Right lobe of liver (tissue), 6 donors: ENCODE data around the gene PICK1. TPM values are rescaled to one million over a fixed set of nuclear protein-coding genes. Genes with fewer than 3 reads are reported as not detected.

Source experiments
- ATAC-seq, 4 donors: fragments of 200-7000 bp; cut with Tn5 transposase; one replicate each; pipeline ENCODE4 v1.9.1; 2020; ENCODE audit warnings: mild to moderate bottlenecking in 4 of 4, moderate library complexity in 4 of 4
- DNase-seq, 3 donors: peaks; one replicate each; pipeline ENCODE4 v3.0.0-alpha.2; 2020
- H3K27ac ChIP-seq, 3 donors: fragments of 200-600 bp; one replicate each; pipeline ENCODE4 v1.8.0; 2022
- H3K27me3 ChIP-seq, 2 donors: fragments of 200-600 bp; one replicate each; pipeline ENCODE4 v1.8.0; 2022
- H3K36me3 ChIP-seq, 4 donors: fragments of 200-600 bp; sonication (generic) in 1 of 4; one replicate each; pipeline versions ENCODE4 v1.5.1 to v1.8.0; 2017 to 2022; ENCODE audit warnings: control low read depth in 1 of 4
- H3K4me1 ChIP-seq, 4 donors: fragments of 200-600 bp; sonication (generic) in 1 of 4; one replicate each; pipeline versions ENCODE4 v1.5.1 to v1.8.0; 2017 to 2022; ENCODE audit warnings: control low read depth in 1 of 4
- H3K4me3 ChIP-seq, 3 donors: fragments of 200-600 bp; one replicate each; pipeline ENCODE4 v1.8.0; 2022
- H3K9me3 ChIP-seq, 4 donors: fragments of 200-600 bp; sonication (generic) in 1 of 4; one replicate each; pipeline versions ENCODE4 v1.5.1 to v1.8.0; 2017 to 2022; ENCODE audit warnings: control low read depth in 1 of 4
- CTCF ChIP-seq, 4 donors: fragments of 200-600 bp in 3 of 4; fragments of 450-650 bp in 1 of 4; IDR thresholded peaks; one replicate each; pipeline versions ENCODE4 v1.5.1 to v1.8.0; 2016 to 2022; ENCODE audit warnings: antibody characterized with exemption in 4 of 4, mild to moderate bottlenecking in 2 of 4
- POLR2A ChIP-seq: fragments of 450-650 bp; IDR thresholded peaks from one replicate; pipeline ENCODE4 v1.6.1; 2017; ENCODE audit warnings: antibody characterized with exemption, mild to moderate bottlenecking
- WGBS: methylation state at CpG from one replicate; pipeline ENCODE4 v1.1.6; 2018; ENCODE audit warnings: low coverage, low lambda C conversion rate; ENCODE audit not compliant: insufficient coverage; ENCODE audit errors: missing lambda C conversion rate; 5-methylcytosine and 5-hydroxymethylcytosine counted together
- intact Hi-C, 2 donors: fragments of 100-400 bp; cut with DNase I; formaldehyde crosslinking; loops; one replicate each; pipeline versions ENCODE4 v1.11.2 to v1.14.1; 2022
- total RNA-seq, 6 experiments: library from RNA; depleted of rRNA in 2 of 6; stranded (reverse); fragments of >200 nt in 2 of 6; fragmentation: NEBNext Ultra II Directional in 3 of 6; extraction: Animal tissue kit (Norgen Biotek cat#: 25700) in 3 of 6; gene quantifications; one replicate each; pipeline versions ENCODE4 v1.1.0 to v1.2.4, GENCODE V29; 2016 to 2023
- donor health status: DM: no; HTN: yes; CAD: no.
- donor health status: DM: no; HTN: no; CAD: no.
- donor health status: DM: no; HTN: no; CAD: no.
- donor health status: DM: no; HTN: yes; CAD: no.
- donor health status: DM: no; HTN: yes; CAD: no.

PICK1 gene
- total RNA-seq, 6 experiments from 2014 or later, result 13.0 to 26.4 (median 20.3) TPM

DNA sequence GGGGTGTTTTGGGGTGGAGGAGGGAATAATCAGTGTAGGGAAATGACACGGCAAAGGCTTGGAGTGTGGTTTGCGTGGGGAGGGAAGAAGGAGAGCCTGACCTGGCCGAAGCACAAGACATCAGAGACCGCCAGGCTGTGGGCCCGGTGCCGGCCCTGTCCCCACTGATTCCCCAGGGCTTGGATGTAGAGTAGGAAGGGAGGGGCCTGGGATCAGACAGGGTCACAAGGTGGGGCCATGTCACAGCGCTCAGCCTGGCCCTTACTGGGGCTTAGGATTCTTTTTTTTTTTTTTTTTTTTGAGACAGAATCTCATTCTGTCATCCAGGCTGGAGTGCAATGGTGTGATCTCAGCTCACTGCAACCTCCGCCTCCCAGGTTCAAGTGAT lies 9.8 kb downstream of the PICK1 start:
- ATAC-seq (no peak), DNase-seq (no peak)
- H3K27me3 ChIP-seq, result no peaks in the 10 kb centered on the region
- no peak overlapping the region for H3K4me3 ChIP-seq
- intact Hi-C loops, result loop anchor here in 1 of 2 donors (10.0 kb wide), 1 partner anchor 278 kb away; no protein-coding TSS in a partner anchor
- no peaks in the 10 kb centered on the region for H3K9me3 ChIP-seq
- H3K27ac ChIP-seq, result no peak overlapping the region
- H3K36me3 ChIP-seq, result peaks cover 0 to 41% (median 22%) of the 10 kb centered on the region in 4 donors
- 91% methylated on average over 4 of the region's 8 CpGs for WGBS
- H3K4me1 ChIP-seq, result no peaks in the 10 kb centered on the region
- TF ChIP-seq CTCF (IDR thresholded peaks at IDR 0.05), result no peak

- intact Hi-C loops, result loop anchor here in 1 of 2 donors (10.0 kb wide), 1 partner anchor 277 kb away; no protein-coding TSS in a partner anchor
- no peak for DNase-seq
- Histone ChIP-seq H3K36me3 (peaks cover 0 to 49% (median 25%) of the 10 kb centered on the region in 4 donors), H3K9me3 (no peaks in the 10 kb centered on the region), H3K27me3 (no peaks in the 10 kb centered on the region), H3K4me1 (no peaks in the 10 kb centered on the region), H3K27ac (no peak overlapping the region), H3K4me3 (no peak overlapping the region)
- 92% methylated on average over 10 of the region's 13 CpGs for WGBS
- TF ChIP-seq CTCF (IDR thresholded peaks at IDR 0.05) (no peak), POLR2A (no peak)
- ATAC-seq, result no peak
Measured at GRCh38 chr22:38067761-38068360, 10.7 kb downstream of the PICK1 start.

- WGBS, result 90% methylated on average over 2 of the region's 13 CpGs
- Histone ChIP-seq H3K9me3 (no peaks in the 10 kb centered on the region), H3K4me3 (no peak overlapping the region), H3K27ac (no peak overlapping the region), H3K36me3 (peaks cover 0 to 52% (median 23%) of the 10 kb centered on the region in 4 donors), H3K4me1 (no peaks in the 10 kb centered on the region), H3K27me3 (no peaks in the 10 kb centered on the region)
- ATAC-seq (no peak), DNase-seq (peak in 1 of 3 donors; percentile 23)
- intact Hi-C loops, result loop anchor here in 1 of 2 donors (10.0 kb wide), 1 partner anchor 276 kb away; no protein-coding TSS in a partner anchor
- no peak for TF ChIP-seq CTCF (IDR thresholded peaks at IDR 0.05)
- TF ChIP-seq POLR2A, result no peak
Measured at GRCh38 chr22:38068641-38069371, 11.6 kb downstream of the PICK1 start.

DNA sequence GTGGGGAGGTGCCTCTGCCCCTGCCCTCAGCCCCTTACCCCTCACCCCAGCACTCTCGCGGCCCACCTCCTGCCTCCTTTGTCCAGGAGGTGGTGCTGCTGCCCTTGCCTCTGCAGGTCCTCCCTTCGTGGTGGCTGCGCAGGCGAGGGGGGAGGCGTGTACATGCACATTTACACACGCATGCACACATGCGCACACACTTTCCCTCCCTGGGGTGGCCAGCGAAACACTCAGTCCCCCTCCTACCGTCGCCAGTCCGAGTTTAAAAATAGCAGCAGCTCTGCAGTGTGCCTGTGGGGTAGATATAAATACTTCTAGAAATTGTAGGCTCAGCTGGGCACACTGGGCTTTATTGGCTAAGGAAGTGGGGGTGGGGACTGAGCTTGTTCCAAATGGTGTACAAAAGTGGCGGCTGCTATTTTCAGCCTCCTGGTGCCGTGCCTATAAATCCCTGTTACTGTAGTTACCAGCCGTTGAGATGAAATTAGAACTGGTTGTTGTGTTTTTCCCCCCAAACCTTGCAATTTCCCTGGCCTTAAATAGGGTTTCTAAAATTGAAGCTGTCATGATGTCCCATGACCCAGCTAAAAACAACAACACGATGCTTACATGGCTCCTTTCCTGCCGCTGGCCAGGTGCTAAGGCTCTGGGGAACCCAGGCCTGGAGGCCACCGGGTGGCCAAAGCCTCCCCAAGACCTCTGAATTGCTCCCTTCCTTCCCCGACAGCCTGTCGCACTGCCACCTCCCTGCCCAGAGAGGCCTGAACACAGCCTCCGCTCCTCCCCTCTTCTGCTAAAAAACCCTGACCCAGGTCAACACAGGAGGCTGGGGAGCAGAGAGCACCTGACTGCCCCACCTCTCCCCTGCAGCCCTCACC lies 12.4 kb downstream of the PICK1 start:
- TF ChIP-seq CTCF (IDR thresholded peaks at IDR 0.05) (peak; percentile 9 to 37 (median 30)), POLR2A (no peak)
- DNase-seq, result peak; percentile 38 to 51 (median 45)
- intact Hi-C loops, result loop anchor here in 1 of 2 donors (10.0 kb wide), 1 partner anchor 275 kb away; no protein-coding TSS in a partner anchor
- no peaks in the 10 kb centered on the region for H3K27me3 ChIP-seq
- H3K4me3 ChIP-seq, result no peak overlapping the region
- ATAC-seq, result peak in 2 of 4 donors; percentile 15
- peaks cover 0 to under 1% (median 0%) of the 10 kb centered on the region in 4 donors for H3K4me1 ChIP-seq
- H3K27ac ChIP-seq, result no peak overlapping the region
- peaks cover 0 to 48% (median 22%) of the 10 kb centered on the region in 4 donors for H3K36me3 ChIP-seq
- no peaks in the 10 kb centered on the region for H3K9me3 ChIP-seq
- 79% methylated on average over 10 of the region's 21 CpGs for WGBS
